A549 treated with GW870086 at 1 μM for 4 hours (cell line): ENCODE data around the gene SBF2. TPM values are rescaled to one million over a fixed set of nuclear protein-coding genes. Genes with fewer than 3 reads are reported as not detected.

Experiments used
- total RNA-seq: library from RNA; stranded (reverse); fragments of 200-300 nt; extraction: Qiagen RNA extraction; gene quantifications from 5 replicates; pipeline ENCODE4 v1.2.3, GENCODE V29; 2022; ENCODE audit warnings: low read depth

Gene SBF2
- 12.9 to 15.9 TPM (median 14.6 TPM) in 5 replicates for total RNA-seq

DNA sequence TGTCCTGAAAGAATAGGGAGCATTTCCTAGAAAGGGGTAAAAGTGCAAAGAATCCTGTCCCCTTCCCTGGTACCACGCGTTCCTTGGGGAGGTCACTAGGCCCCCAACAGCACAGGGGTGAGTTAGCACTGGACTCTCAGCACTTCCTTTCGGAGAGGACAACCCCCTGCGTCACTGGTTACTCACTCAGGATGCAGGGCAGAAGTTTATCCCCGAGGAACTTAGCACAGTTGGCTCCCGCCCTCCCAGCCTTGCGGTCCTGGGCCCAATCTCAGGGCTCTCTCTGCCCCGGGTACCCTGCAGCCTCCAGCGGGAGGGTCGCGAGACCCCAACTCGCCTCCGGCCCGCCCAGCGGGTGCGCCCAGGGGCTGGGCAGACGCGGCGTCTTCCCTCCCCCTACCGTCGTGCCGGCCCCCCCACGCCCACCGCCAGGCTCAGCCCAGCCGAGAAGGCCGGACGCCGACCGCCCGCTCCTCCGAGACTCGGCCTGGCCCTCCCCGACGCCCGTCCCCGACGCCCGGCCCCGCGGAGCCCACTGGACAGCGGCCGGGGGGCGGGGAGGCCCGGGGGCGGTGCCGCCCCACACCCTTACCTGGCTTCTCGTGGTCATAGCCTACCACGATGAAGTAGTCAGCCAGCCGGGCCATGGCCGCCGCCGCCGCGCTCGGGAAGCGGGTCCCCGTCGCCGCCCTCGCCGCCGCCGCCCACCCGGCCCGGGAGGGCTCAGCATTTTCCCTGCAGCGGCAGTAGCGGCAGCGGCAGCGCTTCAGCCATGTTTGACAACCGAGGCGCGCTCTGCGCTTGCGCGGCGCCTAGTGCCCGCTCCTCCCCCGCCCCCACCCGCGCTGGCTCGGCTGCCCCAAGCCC, at the start of gene SBF2:
Gene SBF2, minus strand, starts transcription at position 797 of the 867 bp plus-strand sequence. Its CDS starts 150 bp downstream, at position 647.

GRCh38 chr11:10304495-10305261, 10.7 kb upstream of the SBF2 start, which contains the start of gene ADM:
Gene ADM (plus strand): TSS chr11:10305073. CDS start chr11:10305701, 628 bp downstream.

Other genes starting within 250 kb of the SBF2 start
- gene ADM, start 10.9 kb upstream of the SBF2 start, total RNA-seq: 104 to 145 TPM (median 115 TPM) in 5 replicates
- gene AMPD3, start 161.0 kb upstream of the SBF2 start, total RNA-seq: 7.1 to 9.5 TPM (median 8.5 TPM) in 5 replicates
- gene RNF141, start 247.0 kb upstream of the SBF2 start, total RNA-seq: 19.1 to 32.1 TPM (median 27.2 TPM) in 5 replicates